H1 (cell line): ENCODE results near the gene DAPL1. TPM values are rescaled to one million over a fixed set of nuclear protein-coding genes. Genes with fewer than 3 reads are reported as not detected.

Experiments used
- CTCF ChIA-PET: fragments of 300-600 bp; sonication (Branson Sonifier 250); formaldehyde crosslinking; loops from one replicate; lab custom pipeline; 2021; ENCODE audit not compliant: partially characterized antibody; lab: Charles Lee
- POLR2A ChIA-PET: fragments of 300-600 bp; sonication (Branson Sonifier 250); formaldehyde crosslinking; loops from one replicate; lab custom pipeline; 2021; ENCODE audit warnings: inconsistent platforms; ENCODE audit not compliant: partially characterized antibody; lab: Charles Lee
- DNase-seq, 2 experiments: peaks; one replicate each; pipeline versions ENCODE4 v3.0.0 to v3.0.0-alpha.2; 2010 to 2022; ENCODE audit warnings: low spot score in 2 of 2, low read depth in 1 of 2, mixed read lengths in 1 of 2
- FAIRE-seq: peaks from 2 replicates; lab custom pipeline; 2011; peaks lifted over from hg19 to GRCh38; lab: Jason Lieb, UNC
- H2AFZ ChIP-seq: 2 replicates; pipeline ENCODE4 v1.8.1; 2012; ENCODE audit warnings: low read length, inconsistent platforms
- H2AK5ac ChIP-seq: 2 replicates; pipeline ENCODE4 v1.6.1; 2013; ENCODE audit warnings: low read depth, low read length
- H2BK120ac ChIP-seq: replicated peaks from 2 replicates; pipeline ENCODE3; 2013; ENCODE audit warnings: low read depth, low read length, inconsistent platforms
- H2BK12ac ChIP-seq: 2 replicates; pipeline ENCODE4 v1.6.1; 2013; ENCODE audit warnings: low read depth, low read length
- H2BK15ac ChIP-seq: 2 replicates; pipeline ENCODE4 v1.6.1; 2013; ENCODE audit warnings: low read length
- H2BK20ac ChIP-seq: 2 replicates; pipeline ENCODE4 v1.6.1; 2013; ENCODE audit warnings: low read length
- H2BK5ac ChIP-seq: 2 replicates; pipeline ENCODE4 v1.6.1; 2013; ENCODE audit warnings: low read depth, low read length
- H3K14ac ChIP-seq: 2 replicates; pipeline ENCODE4 v1.6.1; 2013; ENCODE audit warnings: inconsistent platforms; ENCODE audit not compliant: insufficient read length
- H3K18ac ChIP-seq: 2 replicates; pipeline ENCODE4 v1.6.1; 2013; ENCODE audit warnings: low read length; ENCODE audit errors: extremely low read depth
- H3K23ac ChIP-seq: 2 replicates; pipeline ENCODE4 v1.6.1; 2013; ENCODE audit warnings: inconsistent platforms; ENCODE audit not compliant: insufficient read length
- H3K23me2 ChIP-seq: 2 replicates; pipeline ENCODE4 v1.6.1; 2013; ENCODE audit warnings: low read depth, low read length
- H3K27ac ChIP-seq: 2 replicates; pipeline ENCODE4 v1.6.1; 2011; ENCODE audit warnings: low read depth, low read length, inconsistent platforms
- H3K27me3 ChIP-seq, 4 experiments: replicated peaks in 1 of 4; 1 replicate in 1 of 4; 2 replicates in 3 of 4; pipeline versions ENCODE4 v1.6.1 to v1.8.1; 2011 to 2013; ENCODE audit warnings: low read length in 3 of 4, mild to moderate bottlenecking in 3 of 4, inconsistent platforms in 2 of 4, mixed read lengths in 2 of 4, moderate library complexity in 1 of 4; ENCODE audit not compliant: control insufficient read depth in 3 of 4, insufficient read depth in 3 of 4; ENCODE audit errors: extremely low read depth in 1 of 4
- H3K36me3 ChIP-seq, 4 experiments: 2 replicates each; pipeline versions ENCODE4 v1.6.1 to v1.8.1; 2011 to 2013; ENCODE audit warnings: mild to moderate bottlenecking in 4 of 4, low read length in 3 of 4, moderate library complexity in 2 of 4, control low read depth in 1 of 4, inconsistent platforms in 1 of 4; ENCODE audit not compliant: insufficient read depth in 4 of 4, control insufficient read depth in 2 of 4
- H3K4ac ChIP-seq: replicated peaks from 2 replicates; pipeline ENCODE3; 2013; ENCODE audit warnings: low read length, low read depth, mixed read lengths, inconsistent platforms; ENCODE audit not compliant: insufficient read length
- H3K4me1 ChIP-seq, 4 experiments: replicated peaks in 1 of 4; 1 replicate in 1 of 4; 2 replicates in 3 of 4; pipeline versions ENCODE4 v1.6.1 to v1.8.1; 2011 to 2013; ENCODE audit warnings: low read length in 3 of 4, inconsistent platforms in 2 of 4, mixed read lengths in 1 of 4; ENCODE audit not compliant: insufficient read depth in 4 of 4, control insufficient read depth in 3 of 4
- H3K4me2 ChIP-seq, 2 experiments: 2 replicates each; pipeline versions ENCODE4 v1.6.1 to v1.8.1; 2011 to 2013; ENCODE audit warnings: low read depth in 2 of 2, low read length in 2 of 2, control low read depth in 1 of 2, inconsistent platforms in 1 of 2, mild to moderate bottlenecking in 1 of 2; ENCODE audit not compliant: insufficient read depth in 1 of 2
- H3K4me3 ChIP-seq, 4 experiments: fragments of 200-600, 300-600 bp in 1 of 4; sonication (generic), shearing (Covaris generic), sonication (Bioruptor Twin) in 1 of 4; 2 replicates each; pipeline versions ENCODE4 v1.5.1 to v1.8.1; 2011 to 2016; ENCODE audit warnings: low read length in 4 of 4, low read depth in 3 of 4, control low read depth in 2 of 4, inconsistent platforms in 2 of 4, mild to moderate bottlenecking in 2 of 4, mixed read lengths in 1 of 4, moderate library complexity in 1 of 4; ENCODE audit not compliant: insufficient read depth in 2 of 4; ENCODE audit errors: extremely low read depth in 1 of 4
- H3K56ac ChIP-seq: replicated peaks from 2 replicates; pipeline ENCODE3; 2013; ENCODE audit warnings: low read depth, mild to moderate bottlenecking, mixed read lengths, low read length, inconsistent platforms; ENCODE audit not compliant: insufficient read length
- H3K79me1 ChIP-seq: 2 replicates; pipeline ENCODE4 v1.6.1; 2013; ENCODE audit warnings: low read depth, low read length, control low read depth
- H3K79me2 ChIP-seq, 2 experiments: 2 replicates each; pipeline versions ENCODE4 v1.6.1 to v1.8.1; 2012 to 2013; ENCODE audit warnings: low read length in 2 of 2, mild to moderate bottlenecking in 2 of 2, inconsistent platforms in 1 of 2; ENCODE audit not compliant: insufficient read depth in 2 of 2, control insufficient read depth in 1 of 2
- H3K9ac ChIP-seq, 4 experiments: replicated peaks in 1 of 4; 1 replicate in 1 of 4; 2 replicates in 3 of 4; pipeline versions ENCODE4 v1.6.1 to v1.8.1; 2011 to 2013; ENCODE audit warnings: low read depth in 3 of 4, low read length in 3 of 4, control low read depth in 2 of 4, mild to moderate bottlenecking in 2 of 4, moderate library complexity in 2 of 4, inconsistent platforms in 1 of 4; ENCODE audit errors: extremely low read depth in 1 of 4
- H3K9me3 ChIP-seq, 2 experiments: 2 replicates each; pipeline versions ENCODE4 v1.6.1 to v1.8.1; 2012 to 2013; ENCODE audit warnings: mild to moderate bottlenecking in 2 of 2, moderate library complexity in 2 of 2, control low read depth in 1 of 2, inconsistent platforms in 1 of 2, low read depth in 1 of 2, low read length in 1 of 2, mixed read lengths in 1 of 2; ENCODE audit not compliant: insufficient read depth in 2 of 2
- H4K20me1 ChIP-seq, 2 experiments: replicated peaks in 1 of 2; 2 replicates each; pipeline versions ENCODE3 to v1.8.1; 2011 to 2013; ENCODE audit warnings: inconsistent platforms in 2 of 2, low read length in 2 of 2, mild to moderate bottlenecking in 1 of 2; ENCODE audit not compliant: insufficient read depth in 2 of 2, control insufficient read depth in 1 of 2
- H4K5ac ChIP-seq: 2 replicates; pipeline ENCODE4 v1.6.1; 2013; ENCODE audit warnings: low read length, low read depth, mixed read lengths, inconsistent platforms; ENCODE audit not compliant: insufficient read length
- H4K8ac ChIP-seq: 2 replicates; pipeline ENCODE4 v1.8.0; 2013; ENCODE audit warnings: mild to moderate bottlenecking, moderate library complexity, low read length, inconsistent platforms; ENCODE audit not compliant: insufficient read depth; ENCODE audit errors: extremely low read depth
- H4K91ac ChIP-seq: replicated peaks from 2 replicates; pipeline ENCODE3; 2013; ENCODE audit warnings: low read length, mixed read lengths, inconsistent platforms; ENCODE audit not compliant: insufficient read length
- CEBPB ChIP-seq: IDR thresholded peaks from 2 replicates; pipeline ENCODE4 v1.6.1; 2012; ENCODE audit warnings: low read depth, low read length
- EP300 ChIP-seq, 2 experiments: IDR thresholded peaks; 1 replicate in 1 of 2; 2 replicates in 1 of 2; pipeline ENCODE4 v1.6.1; 2011 to 2012; ENCODE audit warnings: low read depth in 2 of 2, low read length in 2 of 2, mild to moderate bottlenecking in 2 of 2, borderline replicate concordance in 1 of 2, inconsistent platforms in 1 of 2, moderate library complexity in 1 of 2
- GABPA ChIP-seq: IDR thresholded peaks from 2 replicates; pipeline ENCODE4 v1.6.1; 2011; ENCODE audit warnings: mild to moderate bottlenecking, low read length, moderate library complexity, borderline replicate concordance; ENCODE audit not compliant: insufficient read depth
- HDAC2 ChIP-seq, 2 experiments: fragments of 300-600 bp in 1 of 2; sonication (generic) in 1 of 2; IDR thresholded peaks; 2 replicates each; pipeline ENCODE4 v1.6.1; 2011 to 2012; ENCODE audit warnings: low read depth in 2 of 2, low read length in 2 of 2, mild to moderate bottlenecking in 2 of 2, moderate library complexity in 2 of 2, borderline replicate concordance in 1 of 2, inconsistent platforms in 1 of 2
- NANOG ChIP-seq: IDR thresholded peaks from 2 replicates; pipeline ENCODE4 v1.6.1; 2011; ENCODE audit warnings: low read length, low read depth, mild to moderate bottlenecking, inconsistent platforms; ENCODE audit not compliant: insufficient read depth, poor library complexity, severe bottlenecking
- RNF2 ChIP-seq: fragments of 200-900, 300-1000 bp; sonication (generic); IDR thresholded peaks from 2 replicates; pipeline ENCODE4 v1.7.1; 2016; ENCODE audit warnings: borderline replicate concordance, low read depth, mild to moderate bottlenecking, antibody characterized with exemption, low read length; ENCODE audit not compliant: poor library complexity, severe bottlenecking; ENCODE audit errors: missing control alignments
- RXRA ChIP-seq: IDR thresholded peaks from 2 replicates; pipeline ENCODE4 v1.6.1; 2011; ENCODE audit warnings: low read depth, mild to moderate bottlenecking, low read length, moderate library complexity; ENCODE audit not compliant: insufficient read depth
- SP2 ChIP-seq: IDR thresholded peaks from 2 replicates; pipeline ENCODE4 v1.6.1; 2012; ENCODE audit warnings: mild to moderate bottlenecking, low read length, inconsistent platforms
- TCF12 ChIP-seq: IDR thresholded peaks from 2 replicates; pipeline ENCODE4 v1.6.1; 2011; ENCODE audit warnings: low read depth, mild to moderate bottlenecking, low read length
- WGBS, 2 experiments: shearing (Covaris generic) in 1 of 2; methylation state at CpG; one replicate each; pipeline versions ENCODE4 v1.1.6 to v1.1.7; 2013 to 2015; ENCODE audit warnings: low lambda C conversion rate in 2 of 2, mixed read lengths in 2 of 2, inconsistent platforms in 1 of 2, low coverage in 1 of 2, missing lambda C conversion rate in 1 of 2; ENCODE audit not compliant: insufficient replicate concordance in 2 of 2, insufficient coverage in 1 of 2, insufficient read length in 1 of 2; ENCODE audit errors: extremely low coverage in 1 of 2, missing lambda C conversion rate in 1 of 2; 5-methylcytosine and 5-hydroxymethylcytosine counted together
- polyA plus RNA-seq, 7 experiments: library from polyadenylated mRNA; depleted of rRNA in 3 of 7; stranded (reverse) in 5 of 7; unstranded in 2 of 7; fragments of >200 nt in 5 of 7; fragments of 200-250 nt in 2 of 7; gene quantifications; 1 replicate in 5 of 7; 2 replicates in 1 of 7; 4 replicates in 1 of 7; pipeline versions ENCODE4 v1.2.1 to v1.2.3, GENCODE V29; 2011 to 2013; ENCODE audit warnings: missing spikeins in 2 of 7, mixed read lengths in 2 of 7
- total RNA-seq: library from RNA; stranded (reverse); fragmentation: NEBNext Ultra II Directional; extraction: Animal tissue kit (Norgen Biotek cat#: 25700); gene quantifications from 2 replicates; pipeline ENCODE4 v1.2.1, GENCODE V29; 2021

Gene DAPL1
- total and polyA plus RNA-seq, 2 of the 8 experiments (the other 6 are each of a cell fraction or from before 2014, with no cell fraction given): not detected

DNA sequence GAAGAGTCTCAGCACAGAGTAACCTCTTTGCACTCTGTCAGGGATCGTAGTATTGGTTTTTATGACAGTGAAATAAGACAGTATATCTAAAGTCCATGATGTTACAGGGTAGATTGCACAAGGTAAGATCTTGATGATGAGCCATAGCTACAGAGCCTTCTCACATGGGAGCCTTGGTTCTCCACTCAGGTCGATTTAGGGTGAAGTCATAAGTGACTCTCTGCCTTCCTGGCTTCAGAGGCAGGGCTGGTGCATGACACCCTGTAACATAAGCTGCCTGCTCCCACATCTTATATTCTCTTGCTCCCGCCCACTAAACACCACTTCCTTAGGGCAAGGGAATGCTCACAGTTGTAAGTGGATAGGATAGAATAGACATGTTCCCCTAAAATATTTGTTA, 13.3 kb downstream of the DAPL1 start:
- peaks cover 0 to 3% (median 1%) of the 10 kb centered on the region in 4 experiments; a peak in 2 of 7 replicates for H3K4me1 ChIP-seq
- TF ChIP-seq TCF12: no peak
- TF ChIP-seq CEBPB: no peak
- TF ChIP-seq GABPA: no peak
- no peak for TF ChIP-seq EP300 (IDR thresholded peaks at IDR 0.05; ENCODE audit: borderline replicate concordance in 1 of 2, low read depth in 2 of 2, low read length in 2 of 2)
- TF ChIP-seq RXRA: no peak
- TF ChIP-seq HDAC2 (IDR thresholded peaks at IDR 0.05; ENCODE audit: borderline replicate concordance in 1 of 2, low read depth in 2 of 2, low read length in 2 of 2): no peak
- TF ChIP-seq RNF2: no peak
- TF ChIP-seq NANOG: no peak
- TF ChIP-seq SP2: no peak
- TF ChIP-seq, all 59 proteins: peak for 0
- no peaks in the 10 kb centered on the region for H3K79me2 ChIP-seq
- H4K8ac ChIP-seq: no peak overlapping the region
- no peak overlapping the region for H2BK15ac ChIP-seq
- no peak overlapping the region for H2BK12ac ChIP-seq
- POLR2A ChIA-PET: no interaction called here
- no peaks in the 10 kb centered on the region for H3K9me3 ChIP-seq
- no peaks in the 10 kb centered on the region for H4K20me1 ChIP-seq
- WGBS, 2 experiments: 92% methylated on average over 3 of the region's 3 CpGs; no CpG with 5 or more reads in 1 of the 2 experiments
- H2AK5ac ChIP-seq: no peak overlapping the region
- no peak overlapping the region for H4K5ac ChIP-seq
- CTCF ChIA-PET: interaction anchor here (1.0 to 1.1 kb wide), 2 partner anchors 29 to 317 kb away, joined by 3 read pairs; no protein-coding TSS in a partner anchor
- no peak overlapping the region for H2BK5ac ChIP-seq
- no peak overlapping the region for H3K18ac ChIP-seq
- no peak overlapping the region for H2BK120ac ChIP-seq
- no peak overlapping the region for H3K4me2 ChIP-seq
- no peak overlapping the region for H2AFZ ChIP-seq
- H3K27me3 ChIP-seq: no peaks in the 10 kb centered on the region
- FAIRE-seq (no peak), DNase-seq (no peak)
- no peak overlapping the region for H2BK20ac ChIP-seq
- H3K56ac ChIP-seq: no peak overlapping the region
- H3K79me1 ChIP-seq: no peaks in the 10 kb centered on the region
- no peaks in the 10 kb centered on the region; the same call in 1 of the 2 replicates for H3K23me2 ChIP-seq
- H3K27ac ChIP-seq: no peak overlapping the region
- no peak overlapping the region for H4K91ac ChIP-seq
- H3K4me3 ChIP-seq: no peak overlapping the region
- H3K36me3 ChIP-seq: no peaks in the 10 kb centered on the region
- no peak overlapping the region for H3K23ac ChIP-seq
- H3K14ac ChIP-seq: no peak overlapping the region
- H3K4ac ChIP-seq: no peak overlapping the region
- H3K9ac ChIP-seq: no peak overlapping the region
